HEK293 (cell line): ENCODE results near the gene ADGRD1.
A peak's percentile ranks its signal among the peaks of the same experiment; 100 is the strongest.

ENCODE experiments used
- CTCF ChIA-PET: fragments of 350-600 bp; formaldehyde crosslinking; extraction: SDS; loops from one replicate; lab custom pipeline; 2021; ENCODE audit warnings: antibody characterized with exemption; lab: Yijun Ruan, JAX
- POLR2A ChIA-PET: fragments of 300-600 bp; formaldehyde crosslinking; extraction: SDS; loops from one replicate; lab custom pipeline; 2020; ENCODE audit warnings: antibody characterized with exemption, inconsistent platforms; lab: Yijun Ruan, JAX
- H3K27ac ChIP-seq: fragments of 200-500 bp; sonication (Bioruptor generic); 2 replicates; pipeline ENCODE4 v1.5.1; 2014; ENCODE audit warnings: low read depth, low read length, control low read depth, inconsistent platforms; ENCODE audit errors: extremely low read depth
- H3K36me3 ChIP-seq, 2 experiments: fragments of 200-500 bp in 1 of 2; sonication (Bioruptor generic) in 1 of 2; 1 replicate in 1 of 2; 2 replicates in 1 of 2; pipeline ENCODE4 v1.5.1; 2014 to 2017; ENCODE audit warnings: inconsistent platforms in 2 of 2, low read length in 2 of 2; ENCODE audit not compliant: control insufficient read depth in 2 of 2, insufficient read depth in 1 of 2
- H3K4me1 ChIP-seq: fragments of 200-500 bp; sonication (Bioruptor generic); 2 replicates; pipeline ENCODE4 v1.5.1; 2014; ENCODE audit warnings: mild to moderate bottlenecking, low read length, inconsistent platforms; ENCODE audit not compliant: control insufficient read depth, insufficient read depth
- H3K4me3 ChIP-seq: 2 replicates; pipeline ENCODE4 v1.5.1; 2011; ENCODE audit warnings: low read depth, mild to moderate bottlenecking, control low read depth, low read length, moderate library complexity
- H3K9me3 ChIP-seq: fragments of 200-500 bp; sonication (Bioruptor generic); 2 replicates; pipeline ENCODE4 v1.5.1; 2014; ENCODE audit warnings: low read depth, low read length, inconsistent platforms; ENCODE audit not compliant: control insufficient read depth, insufficient read depth
- CTCF ChIP-seq: fragments of 450-650 bp; formaldehyde crosslinking; IDR thresholded peaks from 2 replicates; pipeline ENCODE4 v1.5.1; 2016; ENCODE audit warnings: missing biosample characterization, missing genetic modification characterization
- HOXA7 ChIP-seq: sonication (generic); formaldehyde crosslinking; IDR thresholded peaks from 2 replicates; pipeline ENCODE4 v1.8.1; 2022; ENCODE audit warnings: missing genetic modification reagents, borderline replicate concordance
- KLF17 ChIP-seq: fragments of 450-650 bp; formaldehyde crosslinking; IDR thresholded peaks from 2 replicates; pipeline ENCODE4 v1.5.1; 2016; ENCODE audit warnings: missing biosample characterization, missing genetic modification characterization
- OSR2 ChIP-seq: fragments of 450-650 bp; formaldehyde crosslinking; IDR thresholded peaks from 2 replicates; pipeline ENCODE4 v1.5.1; 2016; ENCODE audit warnings: missing biosample characterization, missing genetic modification characterization
- OVOL3 ChIP-seq: fragments of 450-650 bp; formaldehyde crosslinking; IDR thresholded peaks from 2 replicates; pipeline ENCODE4 v1.5.1; 2016; ENCODE audit warnings: missing biosample characterization, missing genetic modification characterization
- SP2 ChIP-seq: fragments of 450-650 bp; formaldehyde crosslinking; IDR thresholded peaks from 2 replicates; pipeline ENCODE4 v1.5.1; 2016; ENCODE audit warnings: missing biosample characterization, missing genetic modification characterization
- WT1 ChIP-seq: fragments of 450-650 bp; formaldehyde crosslinking; IDR thresholded peaks from 2 replicates; pipeline ENCODE4 v1.5.1; 2016; ENCODE audit warnings: missing biosample characterization, missing genetic modification characterization
- ZBTB21 ChIP-seq: fragments of 450-650 bp; formaldehyde crosslinking; IDR thresholded peaks from 2 replicates; pipeline ENCODE4 v1.5.1; 2017; ENCODE audit warnings: missing biosample characterization, missing genetic modification characterization
- ZBTB8A ChIP-seq: fragments of 450-650 bp; formaldehyde crosslinking; IDR thresholded peaks from 2 replicates; pipeline ENCODE4 v1.5.1; 2016; ENCODE audit warnings: missing biosample characterization, missing genetic modification characterization
- ZFHX2 ChIP-seq: fragments of 450-650 bp; formaldehyde crosslinking; conservative IDR thresholded peaks from 2 replicates; pipeline ENCODE4 v1.5.1; 2016; ENCODE audit warnings: missing biosample characterization, missing genetic modification characterization
- ZNF133 ChIP-seq: fragments of 450-650 bp; formaldehyde crosslinking; IDR thresholded peaks from 2 replicates; pipeline ENCODE4 v1.5.1; 2016; ENCODE audit warnings: missing biosample characterization, missing genetic modification characterization
- ZNF18 ChIP-seq: fragments of 450-650 bp; formaldehyde crosslinking; IDR thresholded peaks from 2 replicates; pipeline ENCODE4 v1.5.1; 2016; ENCODE audit warnings: missing biosample characterization, missing genetic modification characterization
- ZNF239 ChIP-seq: fragments of 450-650 bp; formaldehyde crosslinking; IDR thresholded peaks from 2 replicates; pipeline ENCODE4 v1.5.1; 2016; ENCODE audit warnings: missing biosample characterization, missing genetic modification characterization
- ZNF274 ChIP-seq, 2 experiments: fragments of 200-500 bp in 1 of 2; fragments of 450-650 bp in 1 of 2; sonication (Bioruptor generic) in 1 of 2; formaldehyde crosslinking in 1 of 2; IDR thresholded peaks; 2 replicates each; pipeline versions ENCODE4 v1.5.1 to v1.6.1; 2014 to 2016; ENCODE audit warnings: borderline replicate concordance in 1 of 2, inconsistent platforms in 1 of 2, low read length in 1 of 2, missing biosample characterization in 1 of 2, missing genetic modification characterization in 1 of 2
- ZNF394 ChIP-seq: fragments of 450-650 bp; formaldehyde crosslinking; IDR thresholded peaks from 2 replicates; pipeline ENCODE4 v1.5.1; 2016; ENCODE audit warnings: missing biosample characterization, missing genetic modification characterization, mild to moderate bottlenecking, moderate library complexity, borderline replicate concordance
- ZNF423 ChIP-seq: fragments of 450-650 bp; formaldehyde crosslinking; IDR thresholded peaks from 2 replicates; pipeline ENCODE4 v1.5.1; 2016; ENCODE audit warnings: missing biosample characterization, missing genetic modification characterization
- ZNF501 ChIP-seq: fragments of 450-650 bp; formaldehyde crosslinking; IDR thresholded peaks from 2 replicates; pipeline ENCODE4 v1.5.1; 2016; ENCODE audit warnings: missing biosample characterization, missing genetic modification characterization
- ZNF521 ChIP-seq: fragments of 450-650 bp; formaldehyde crosslinking; IDR thresholded peaks from 2 replicates; pipeline ENCODE4 v1.5.1; 2017; ENCODE audit warnings: missing biosample characterization, mild to moderate bottlenecking, missing genetic modification characterization
- ZNF544 ChIP-seq: fragments of 450-650 bp; formaldehyde crosslinking; IDR thresholded peaks from 2 replicates; pipeline ENCODE4 v1.5.0; 2017; ENCODE audit warnings: missing biosample characterization, missing genetic modification characterization
- ZNF785 ChIP-seq: fragments of 450-650 bp; formaldehyde crosslinking; IDR thresholded peaks from 2 replicates; pipeline ENCODE4 v1.5.1; 2016; ENCODE audit warnings: missing biosample characterization, missing genetic modification characterization
- ZSCAN30 ChIP-seq: fragments of 450-650 bp; IDR thresholded peaks from 2 replicates; pipeline ENCODE4 v1.5.1; 2018; ENCODE audit warnings: missing biosample characterization, mild to moderate bottlenecking, missing genetic modification characterization, moderate library complexity
- TF ChIP-seq, protein P1 (sequence below): fragments of 450-650 bp; formaldehyde crosslinking; IDR thresholded peaks from 2 replicates; pipeline ENCODE4 v1.5.1; 2017; ENCODE audit warnings: missing biosample characterization, missing genetic modification characterization

Gene ADGRD1

DNA sequence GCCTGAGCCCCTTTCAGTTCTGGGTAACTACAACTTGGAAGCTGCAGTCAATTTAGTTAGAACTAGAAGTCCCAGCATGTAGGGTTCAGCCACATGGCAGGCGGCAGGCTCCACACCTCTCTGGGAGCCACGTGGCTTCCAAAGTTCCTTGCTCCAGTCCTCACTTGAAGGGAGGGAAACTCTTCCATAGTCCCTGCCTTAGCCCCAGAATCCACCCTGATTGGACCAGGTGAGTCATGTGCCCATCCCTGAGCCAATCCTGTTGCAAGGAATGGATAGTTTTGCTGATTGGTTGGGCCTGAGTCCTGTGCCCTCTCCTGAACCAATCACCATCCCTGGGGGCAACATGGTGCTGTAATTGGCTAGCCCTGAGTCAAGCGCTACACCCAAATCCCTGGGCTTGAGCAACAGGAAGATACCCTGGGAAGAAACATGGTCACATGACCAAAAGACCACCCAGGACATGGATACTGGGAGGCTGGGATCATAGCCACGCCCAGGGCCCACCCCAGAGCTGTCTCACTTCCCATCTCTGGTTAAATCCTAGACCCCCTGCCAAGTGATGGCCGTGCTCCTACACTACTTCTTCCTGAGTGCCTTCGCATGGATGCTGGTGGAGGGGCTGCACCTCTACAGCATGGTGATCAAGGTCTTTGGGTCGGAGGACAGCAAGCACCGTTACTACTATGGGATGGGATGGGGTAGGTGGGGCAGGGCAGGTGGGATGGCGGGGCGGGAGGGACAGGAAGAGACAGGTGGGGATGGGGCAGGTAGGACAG lies 154.7 kb downstream of the ADGRD1 start:
- H3K4me3 ChIP-seq = no peak overlapping the region
- CTCF ChIA-PET = no interaction called here
- H3K4me1 ChIP-seq = no peaks in the 10 kb centered on the region
- POLR2A ChIA-PET = no interaction called here
- H3K9me3 ChIP-seq = no peaks in the 10 kb centered on the region
- TF ChIP-seq ZSCAN30 (tag by site-specific recombination) = no peak
- TF ChIP-seq SP2 (tag by site-specific recombination) = peak; percentile 30; the same call in 1 of the 2 replicates
- no peak overlapping the region for H3K27ac ChIP-seq
- H3K36me3 ChIP-seq = no peaks in the 10 kb centered on the region

DNA sequence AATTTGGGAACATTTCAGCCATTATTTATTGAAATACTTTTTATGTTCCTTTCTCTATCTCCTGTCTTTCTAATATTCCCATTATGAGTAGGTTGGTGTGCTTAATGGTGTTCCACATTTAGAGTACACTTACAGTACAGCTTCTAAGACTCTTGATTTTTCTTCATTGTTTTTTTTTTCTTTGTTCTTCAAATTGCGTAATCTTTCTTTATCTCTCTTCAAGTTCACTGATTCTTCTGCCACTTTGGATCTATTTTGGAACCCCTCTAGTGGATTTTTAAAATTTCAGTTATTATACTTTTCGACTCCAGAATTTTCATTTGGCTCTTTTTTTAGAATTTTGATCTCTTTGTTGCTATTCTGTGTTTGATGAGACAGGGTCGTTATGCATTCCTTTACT lies 157.7 kb downstream of the ADGRD1 start:
- POLR2A ChIA-PET = no interaction called here
- no peak overlapping the region for H3K27ac ChIP-seq
- no peaks in the 10 kb centered on the region for H3K4me1 ChIP-seq
- H3K9me3 ChIP-seq = no peaks in the 10 kb centered on the region
- CTCF ChIA-PET = interaction anchor here (0.6 to 2.6 kb wide), 3 partner anchors 21 to 1174 kb away, joined by 3 to 18 read pairs (median 3); no protein-coding TSS in a partner anchor
- H3K36me3 ChIP-seq = no peaks in the 10 kb centered on the region
- TF ChIP-seq ZNF785 (tag by site-specific recombination) (no peak), ZNF274 (IDR thresholded peaks at IDR 0.05; ENCODE audit: low read length) (no peak), ZNF274 (tag by site-specific recombination; IDR thresholded peaks at IDR 0.05; ENCODE audit: borderline replicate concordance) (no peak), OSR2 (tag by site-specific recombination) (no peak), OVOL3 (tag by site-specific recombination) (no peak), ZNF18 (tag by site-specific recombination) (no peak), WT1 (no peak), ZNF133 (tag by site-specific recombination) (no peak), ZNF501 (tag by site-specific recombination) (no peak), KLF17 (tag by site-specific recombination) (no peak), ZBTB8A (tag by site-specific recombination) (no peak), ZNF544 (tag by site-specific recombination) (no peak), ZNF423 (tag by site-specific recombination) (no peak)
- no peak overlapping the region for H3K4me3 ChIP-seq

GRCh38 chr12:131112021-131112420 lies 158.3 kb downstream of the ADGRD1 start:
- Histone ChIP-seq H3K27ac (no peak overlapping the region), H3K9me3 (no peaks in the 10 kb centered on the region), H3K36me3 (no peaks in the 10 kb centered on the region), H3K4me1 (no peaks in the 10 kb centered on the region), H3K4me3 (no peak overlapping the region)
- ChIA-PET POLR2A (no interaction called here), CTCF (interaction anchor here (0.7 to 2.6 kb wide), 3 partner anchors 20 to 563 kb away, joined by 3 to 18 read pairs (median 3); no protein-coding TSS in a partner anchor)
- no peak for TF ChIP-seq ZFHX2
- TF ChIP-seq CTCF (tag by site-specific recombination) = 0 out of 2 replicates have a peak, but pooled peaks have one; percentile 11
- TF ChIP-seq ZNF521 (tag by site-specific recombination) = no peak
- 0 out of 2 replicates have a peak, but pooled peaks have one; percentile 15 for TF ChIP-seq ZBTB21 (tag by site-specific recombination)
- TF ChIP-seq ZNF394 (tag by site-specific recombination) = no peak
- TF ChIP-seq HOXA7 = no peak
- no peak for TF ChIP-seq ZNF239 (tag by site-specific recombination)
- TF ChIP-seq KLF17 (tag by site-specific recombination) = peak; percentile 96
- TF ChIP-seq, protein P1, sequence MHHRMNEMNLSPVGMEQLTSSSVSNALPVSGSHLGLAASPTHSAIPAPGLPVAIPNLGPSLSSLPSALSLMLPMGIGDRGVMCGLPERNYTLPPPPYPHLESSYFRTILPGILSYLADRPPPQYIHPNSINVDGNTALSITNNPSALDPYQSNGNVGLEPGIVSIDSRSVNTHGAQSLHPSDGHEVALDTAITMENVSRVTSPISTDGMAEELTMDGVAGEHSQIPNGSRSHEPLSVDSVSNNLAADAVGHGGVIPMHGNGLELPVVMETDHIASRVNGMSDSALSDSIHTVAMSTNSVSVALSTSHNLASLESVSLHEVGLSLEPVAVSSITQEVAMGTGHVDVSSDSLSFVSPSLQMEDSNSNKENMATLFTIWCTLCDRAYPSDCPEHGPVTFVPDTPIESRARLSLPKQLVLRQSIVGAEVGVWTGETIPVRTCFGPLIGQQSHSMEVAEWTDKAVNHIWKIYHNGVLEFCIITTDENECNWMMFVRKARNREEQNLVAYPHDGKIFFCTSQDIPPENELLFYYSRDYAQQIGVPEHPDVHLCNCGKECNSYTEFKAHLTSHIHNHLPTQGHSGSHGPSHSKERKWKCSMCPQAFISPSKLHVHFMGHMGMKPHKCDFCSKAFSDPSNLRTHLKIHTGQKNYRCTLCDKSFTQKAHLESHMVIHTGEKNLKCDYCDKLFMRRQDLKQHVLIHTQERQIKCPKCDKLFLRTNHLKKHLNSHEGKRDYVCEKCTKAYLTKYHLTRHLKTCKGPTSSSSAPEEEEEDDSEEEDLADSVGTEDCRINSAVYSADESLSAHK (tag by site-specific recombination) = no peak
